ENCODE results near the gene TTC27. TPM values are rescaled to one million over a fixed set of nuclear protein-coding genes. Genes with fewer than 3 reads are reported as not detected.
A peak's percentile ranks its signal among the peaks of the same experiment; 100 is the strongest.
"Not testable (repeated sequence)": the region's sequence is repeated elsewhere in the genome, so short reads cannot be mapped to it uniquely, and the experiment has no call there.

Gene TTC27
- total RNA-seq, result 4.7 TPM

DNA sequence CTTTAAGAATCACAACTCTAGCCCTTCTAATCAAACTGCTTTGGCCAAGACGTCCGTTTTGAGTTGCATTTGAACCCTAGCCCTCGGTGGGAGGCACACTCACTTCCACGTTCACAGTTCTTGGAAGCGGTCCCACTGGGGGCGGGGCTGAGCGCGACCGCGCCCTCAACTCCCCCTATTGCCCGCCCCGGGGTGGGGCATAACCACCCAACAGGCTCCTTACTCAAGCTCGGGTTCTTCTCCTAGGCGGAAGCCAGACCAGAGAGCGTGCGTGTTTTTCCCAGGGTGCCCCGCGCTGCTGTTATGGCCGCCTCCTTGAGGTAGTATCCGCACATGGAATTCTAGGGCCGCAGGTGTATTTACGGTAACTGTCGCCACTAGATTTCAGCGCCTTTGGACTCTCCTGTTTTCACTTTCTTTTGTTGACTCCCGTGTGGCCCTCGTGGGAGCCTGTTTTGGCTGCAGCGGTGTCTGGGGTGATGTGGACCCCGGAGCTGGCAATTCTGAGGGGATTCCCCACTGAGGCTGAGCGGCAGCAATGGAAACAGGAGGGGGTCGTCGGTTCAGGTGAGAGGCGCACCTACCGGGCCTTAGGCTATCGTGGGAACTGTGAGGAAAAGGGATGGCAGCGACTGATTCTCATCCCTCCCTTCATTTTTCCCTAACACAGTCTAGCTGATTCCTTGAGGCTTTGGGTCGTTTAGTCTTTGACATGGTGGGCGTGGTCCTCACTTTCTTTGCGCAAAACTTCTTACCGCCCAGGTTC is at the start of gene TTC27:
Gene TTC27, plus strand, starts transcription at position 237 of the 766 bp plus-strand sequence. Its CDS starts 243 bp downstream, at position 480.
- peak; percentile 98 for DNase-seq (ENCODE audit: low spot score)
- peak; percentile 98 for ATAC-seq

DNA sequence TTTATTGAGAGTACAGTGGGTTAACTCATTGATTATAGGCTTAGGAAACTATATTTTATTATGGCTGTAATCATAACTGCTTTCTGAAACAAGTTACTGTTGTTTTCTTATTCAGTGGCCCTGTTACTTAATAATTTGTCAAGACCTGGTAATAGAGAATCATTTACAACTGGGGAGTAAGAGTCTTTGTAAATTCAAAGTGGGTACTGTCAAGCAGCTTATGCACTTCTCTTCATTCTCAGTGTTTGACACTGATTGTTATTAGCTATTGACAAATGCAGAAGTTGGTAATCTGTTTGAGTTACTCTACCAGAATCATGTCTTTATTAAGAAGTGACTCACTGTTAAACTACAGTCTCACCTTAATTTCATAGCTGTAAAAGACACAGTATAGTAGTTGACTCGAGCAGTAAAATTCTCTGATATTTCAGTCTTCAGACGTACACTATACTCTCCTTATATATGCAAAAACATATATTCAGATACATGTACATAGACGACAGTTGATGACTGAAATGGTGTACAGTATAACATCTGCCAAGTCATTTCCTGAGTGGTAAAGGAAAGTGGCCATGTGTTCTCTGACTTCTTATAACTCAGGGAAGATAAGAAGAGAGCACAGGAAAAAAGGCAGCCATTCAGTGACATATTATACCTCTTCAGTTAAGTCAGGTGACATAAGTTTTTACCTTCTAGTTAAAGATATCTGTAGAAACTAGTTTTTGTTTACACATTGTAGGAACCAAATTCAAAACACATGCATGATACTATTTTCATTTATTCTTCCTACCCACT is 36.0 kb upstream of the TTC27 start:
- ATAC-seq (peak; percentile 27), DNase-seq (ENCODE audit: low spot score) (no peak)

- ATAC-seq (no peak), DNase-seq (ENCODE audit: low spot score) (no peak)
Measured at GRCh38 chr2:32594573-32594972, 33.3 kb upstream of the TTC27 start.

DNA sequence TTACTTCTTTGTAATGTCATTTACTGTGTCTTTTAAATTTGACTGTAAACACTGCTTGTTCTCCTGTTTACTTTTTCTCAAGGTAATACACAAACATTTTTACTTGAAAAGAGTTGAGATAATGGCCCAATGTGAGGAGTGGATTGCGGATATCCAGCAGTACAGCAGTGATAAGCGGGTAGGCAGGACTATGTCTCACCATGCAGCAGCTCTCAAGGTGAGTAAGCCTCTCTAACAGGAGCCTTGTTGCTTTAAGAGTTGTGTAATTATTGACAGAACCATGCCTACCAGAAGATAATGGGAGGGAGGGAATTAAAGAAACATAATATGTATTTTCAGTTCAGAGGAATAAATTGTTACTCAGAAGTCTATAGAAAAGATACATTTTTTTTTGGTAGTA is 16.5 kb upstream of the TTC27 start:
- ATAC-seq, result peak; percentile 55
- DNase-seq (ENCODE audit: low spot score), result no peak

GRCh38 chr2:32611771-32612170 is 16.1 kb upstream of the TTC27 start:
- DNase-seq (ENCODE audit: low spot score), result no peak
- ATAC-seq, result no peak

DNA sequence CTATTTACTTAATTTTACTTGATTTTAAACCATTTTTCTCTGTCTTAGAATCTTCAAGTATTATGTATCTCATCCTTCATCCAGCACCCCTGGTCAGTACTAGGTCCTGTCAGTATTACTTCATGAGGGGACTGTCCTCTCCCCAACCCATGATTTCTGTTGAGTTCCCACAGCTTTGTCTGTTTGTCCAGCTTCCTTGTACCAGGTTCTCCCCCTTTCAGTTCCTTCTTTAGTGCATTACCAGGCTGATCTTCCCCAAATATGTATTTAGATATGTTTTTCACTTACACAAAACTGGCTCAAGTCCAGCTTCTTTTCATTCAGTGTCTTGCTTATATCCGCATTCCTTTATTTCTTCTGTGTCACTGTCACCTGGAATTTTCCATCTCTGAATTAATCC is 13.8 kb upstream of the TTC27 start:
- DNase-seq (ENCODE audit: low spot score) (no peak), ATAC-seq (peak; percentile 38)

DNA sequence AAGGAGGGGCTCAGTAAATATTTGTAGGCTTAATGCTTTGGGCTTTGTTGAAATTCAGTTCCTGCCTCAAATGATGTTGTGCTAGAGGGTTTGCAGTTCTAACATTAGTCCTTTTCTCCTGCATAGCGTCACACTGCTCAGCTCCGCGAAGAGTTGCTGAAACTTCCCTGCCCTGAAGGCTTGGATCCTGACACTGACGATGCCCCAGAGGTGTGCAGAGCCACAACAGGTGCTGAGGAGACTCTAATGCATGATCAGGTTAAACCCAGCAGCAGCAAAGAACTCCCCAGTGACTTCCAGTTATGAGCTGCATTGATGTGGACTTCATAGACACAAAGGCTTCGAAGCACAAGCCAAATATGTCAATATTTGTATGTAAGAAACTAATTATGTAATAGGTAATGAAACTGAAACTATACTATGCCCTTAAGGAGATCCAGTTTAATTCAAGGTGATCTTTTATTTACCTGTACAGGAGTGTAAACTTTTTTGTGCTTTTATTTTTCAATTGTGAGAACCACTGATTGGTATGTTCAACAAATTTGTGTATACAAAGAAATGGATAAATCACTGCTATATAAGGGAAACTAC is 10.2 kb upstream of the TTC27 start:
- DNase-seq (ENCODE audit: low spot score), result no peak
- peak; percentile 16 for ATAC-seq

- DNase-seq (ENCODE audit: low spot score), result no peak
- peak; percentile 18 for ATAC-seq
Measured at GRCh38 chr2:32622570-32623310, 5.1 kb upstream of the TTC27 start.

- DNase-seq (ENCODE audit: low spot score), result no peak
- ATAC-seq, result no peak
Measured at GRCh38 chr2:32623311-32623706, 4.5 kb upstream of the TTC27 start.

DNA sequence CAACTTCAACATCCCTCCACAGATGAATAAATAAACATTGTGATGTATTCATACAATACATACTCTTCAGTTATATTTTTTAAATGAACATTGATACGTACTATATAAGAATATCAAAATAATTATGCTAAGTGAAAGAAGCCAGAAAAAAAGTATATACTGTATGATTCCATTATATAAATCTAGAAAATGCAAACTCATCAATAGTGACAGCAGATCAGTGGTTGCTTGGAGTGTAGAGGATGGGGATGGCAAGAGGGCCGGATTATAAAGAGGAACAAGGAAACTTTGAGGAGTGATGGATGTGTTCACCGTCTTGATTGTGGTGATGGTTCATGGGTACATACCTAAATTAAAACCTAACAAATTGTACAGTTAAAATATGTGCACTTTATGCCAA is 3.0 kb upstream of the TTC27 start:
- no peak for ATAC-seq

DNA sequence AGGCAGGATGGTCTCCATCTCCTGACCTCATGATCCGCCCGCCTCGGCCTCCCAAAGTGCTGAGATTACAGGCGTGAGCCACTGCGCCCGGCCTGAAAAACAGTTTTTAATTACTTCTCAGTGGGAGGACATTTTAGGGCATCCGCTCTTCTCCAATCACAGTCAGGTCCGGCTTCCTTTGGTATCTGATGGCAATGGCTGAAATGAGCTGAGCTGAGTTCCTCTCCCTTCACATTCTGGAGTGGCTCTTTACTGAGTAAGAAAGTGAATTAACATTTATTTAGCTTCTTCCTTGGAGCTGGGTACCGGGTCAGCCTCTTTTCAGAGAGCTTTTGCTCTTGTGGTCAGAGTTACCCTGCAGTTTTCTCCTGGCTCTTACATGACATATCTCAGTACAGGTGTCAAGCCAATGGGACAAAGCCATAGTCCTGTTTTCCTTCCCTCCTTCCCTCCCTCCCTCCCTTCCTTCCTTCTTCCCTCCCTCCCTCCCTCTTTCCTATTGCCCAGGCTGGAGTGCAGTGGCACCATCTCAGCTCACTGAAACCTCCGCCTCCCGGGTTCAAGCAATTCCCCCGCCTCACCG is 1.1 kb upstream of the TTC27 start:
- DNase-seq (ENCODE audit: low spot score), result no peak

More for the DNA sequence above, 3.0 kb upstream of the TTC27 start:
- no peak for DNase-seq (ENCODE audit: low spot score)

DNA sequence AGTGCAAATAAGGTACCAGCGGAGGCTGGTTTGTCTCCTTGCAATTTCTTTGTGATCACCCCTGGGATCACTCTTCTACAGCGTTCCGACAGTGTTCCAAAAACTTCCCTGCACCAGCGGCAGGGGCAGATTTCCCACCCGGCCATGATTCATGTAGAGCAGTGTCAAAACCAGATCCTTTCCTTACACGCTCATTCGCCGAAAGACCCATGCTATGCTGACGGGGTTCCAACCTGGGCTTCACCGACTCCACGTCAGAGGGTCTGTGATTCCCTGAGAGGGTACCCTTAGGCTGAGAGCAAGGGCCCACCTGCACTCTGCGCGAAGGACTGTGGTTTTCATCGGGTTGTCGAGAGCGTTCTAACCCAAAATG is 423 bp upstream of the TTC27 start:
- DNase-seq (ENCODE audit: low spot score), result no peak
- ATAC-seq, result peak; percentile 51

More for the DNA sequence above, 1.1 kb upstream of the TTC27 start:
- no peak for ATAC-seq

DNA sequence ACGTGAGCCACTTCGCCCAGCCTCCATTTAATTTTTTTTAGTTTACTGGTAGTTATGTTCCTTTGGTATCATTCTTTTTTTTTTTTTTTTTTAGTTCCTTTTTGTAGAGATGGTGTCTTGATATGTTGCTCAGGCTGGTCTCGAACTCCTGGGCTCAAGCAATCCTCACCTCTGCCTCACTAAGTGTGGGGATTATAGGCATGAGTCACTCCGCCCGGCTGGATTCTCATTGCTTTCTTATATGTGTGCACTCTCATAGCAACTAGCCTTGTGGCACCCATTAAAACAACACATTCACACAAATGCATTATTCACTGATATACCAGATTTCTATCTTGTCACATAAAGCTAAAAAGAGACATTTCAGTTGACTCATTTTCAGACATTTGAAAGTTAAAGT is 4.2 kb downstream of the TTC27 start:
- ATAC-seq, result no peak
- no peak for DNase-seq (ENCODE audit: low spot score)

- no peak for DNase-seq (ENCODE audit: low spot score)
- no peak for ATAC-seq
Measured at GRCh38 chr2:32633040-32633439, 5.2 kb downstream of the TTC27 start.

DNA sequence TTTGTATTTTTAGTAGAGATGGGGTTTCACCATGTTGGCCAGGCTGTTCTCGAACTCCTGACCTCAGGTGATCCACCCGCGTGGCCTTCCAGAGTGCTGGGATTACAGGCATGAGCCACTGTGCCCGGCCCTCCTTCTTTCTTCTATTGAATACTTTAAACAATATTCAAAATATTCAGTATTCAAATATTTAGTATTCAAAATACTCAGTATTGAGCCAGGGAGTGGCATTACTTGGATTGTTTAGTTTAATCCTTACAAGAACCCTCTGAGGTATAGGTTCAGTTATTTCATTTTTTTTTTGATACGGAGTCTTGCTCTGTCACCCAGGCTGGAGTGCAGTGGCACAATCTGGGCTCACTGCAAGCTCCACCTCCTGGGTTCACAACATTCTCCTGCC is 10.7 kb downstream of the TTC27 start:
- not testable (repeated sequence) for DNase-seq (ENCODE audit: low spot score); ATAC-seq

GRCh38 chr2:32641180-32641579 is 13.3 kb downstream of the TTC27 start:
- no peak for DNase-seq (ENCODE audit: low spot score)
- no peak for ATAC-seq

- ATAC-seq (no peak), DNase-seq (ENCODE audit: low spot score) (no peak)
Measured at GRCh38 chr2:32647180-32647651, 19.4 kb downstream of the TTC27 start.

DNA sequence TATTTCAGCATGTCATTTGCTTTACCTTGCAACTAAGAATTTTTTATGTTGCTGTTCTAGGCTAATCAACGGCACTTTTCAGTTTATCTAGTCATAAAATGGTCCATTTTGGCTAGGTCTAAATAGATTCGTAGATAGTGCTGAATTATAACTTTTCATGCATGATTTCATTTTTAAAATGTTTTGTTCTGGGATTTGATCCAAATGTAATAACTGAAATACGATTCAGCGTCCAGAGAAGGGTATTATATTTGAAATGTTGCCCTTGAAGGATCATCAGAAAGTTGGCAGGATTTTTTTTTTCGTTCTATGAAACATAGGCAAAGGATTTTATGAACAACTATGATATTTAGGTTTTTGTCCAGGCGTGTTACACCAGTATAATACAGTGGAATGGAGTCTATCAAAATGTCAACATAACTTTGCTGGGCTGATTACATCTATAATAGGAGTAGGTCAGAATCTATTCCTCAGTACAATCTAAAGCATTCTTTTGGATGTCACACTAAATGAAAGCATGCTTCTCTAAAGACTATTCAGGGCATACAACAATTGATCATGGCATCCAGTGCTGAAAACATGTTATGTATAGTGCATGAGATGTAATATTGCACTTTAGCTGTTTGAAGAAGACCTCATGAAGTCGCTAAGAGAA is 24.8 kb downstream of the TTC27 start:
- DNase-seq (ENCODE audit: low spot score), result no peak
- ATAC-seq, result no peak

GRCh38 chr2:32656069-32656468 is 28.2 kb downstream of the TTC27 start:
- DNase-seq (ENCODE audit: low spot score), result no peak
- ATAC-seq, result no peak

- ATAC-seq (no peak), DNase-seq (ENCODE audit: low spot score) (no peak)
Measured at GRCh38 chr2:32663864-32664263, 36.0 kb downstream of the TTC27 start.
